Mucosa of rectum (tissue), 2 donors: Measurements from ENCODE around the gene MYO10.
"Not testable (repeated sequence)": the region's sequence is repeated elsewhere in the genome, so short reads cannot be mapped to it uniquely, and the experiment has no call there.

Experiments
- H3K27ac ChIP-seq, 2 donors: one replicate each; pipeline ENCODE4 v1.7.0; 2013; ENCODE audit warnings: inconsistent platforms in 2 of 2, low read depth in 2 of 2, low read length in 2 of 2
- H3K27me3 ChIP-seq, 2 donors: one replicate each; pipeline ENCODE4 v1.7.0; 2013; ENCODE audit warnings: low read length in 2 of 2; ENCODE audit not compliant: control insufficient read depth in 2 of 2, insufficient read depth in 2 of 2
- H3K36me3 ChIP-seq, 2 donors: one replicate each; pipeline ENCODE4 v1.7.0; 2013; ENCODE audit warnings: low read length in 2 of 2; ENCODE audit not compliant: control insufficient read depth in 2 of 2, insufficient read depth in 2 of 2
- H3K4me1 ChIP-seq, 2 donors: one replicate each; pipeline ENCODE4 v1.7.0; 2013; ENCODE audit warnings: low read length in 2 of 2, mild to moderate bottlenecking in 1 of 2; ENCODE audit not compliant: control insufficient read depth in 2 of 2, insufficient read depth in 2 of 2
- H3K4me3 ChIP-seq, 2 donors: one replicate each; pipeline ENCODE4 v1.7.0; 2013; ENCODE audit warnings: low read length in 2 of 2
- H3K9ac ChIP-seq, 2 donors: one replicate each; pipeline ENCODE4 v1.7.0; 2013; ENCODE audit warnings: low read length in 2 of 2, low read depth in 1 of 2, mild to moderate bottlenecking in 1 of 2
- H3K9me3 ChIP-seq, 2 donors: one replicate each; pipeline ENCODE4 v1.7.0; 2013; ENCODE audit warnings: low read length in 2 of 2; ENCODE audit not compliant: control insufficient read depth in 2 of 2
- donor health status: healthy.
- donor health status: Normal muscosa, but diverticular disease.

MYO10 gene

DNA sequence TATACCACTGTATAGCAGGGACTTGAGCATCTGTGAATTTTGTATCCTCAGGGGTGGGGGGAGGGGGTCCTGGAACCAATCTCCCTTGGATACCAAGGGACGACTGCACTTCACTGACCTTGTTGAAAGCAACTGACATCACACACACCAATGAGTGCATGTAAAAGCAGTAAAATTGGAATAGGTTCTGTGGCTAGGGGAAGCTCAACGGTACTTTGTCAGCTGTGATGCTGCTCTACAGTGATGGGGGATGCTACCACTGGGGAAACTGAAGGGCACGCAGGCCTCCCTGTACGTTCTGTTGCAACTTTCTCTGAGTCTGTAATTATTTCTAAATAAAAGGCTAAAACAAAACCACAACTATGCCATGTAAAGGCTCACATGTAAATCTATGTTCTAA is 272.2 kb downstream of the MYO10 start:
- Histone ChIP-seq H3K36me3 (peaks cover 20 to 26% of the 10 kb centered on the region in 2 donors), H3K9ac (no peak overlapping the region), H3K27ac (no peak overlapping the region), H3K4me1 (peaks cover 8 to 11% of the 10 kb centered on the region in 2 donors), H3K4me3 (no peak overlapping the region), H3K9me3 (no peaks in the 10 kb centered on the region), H3K27me3 (no peaks in the 10 kb centered on the region)

- Histone ChIP-seq H3K36me3 (peaks cover 3 to 9% of the 10 kb centered on the region in 2 donors), H3K9ac (no peak overlapping the region), H3K4me1 (peaks cover 8 to 10% of the 10 kb centered on the region in 2 donors), H3K27me3 (no peaks in the 10 kb centered on the region), H3K4me3 (no peak overlapping the region), H3K9me3 (no peaks in the 10 kb centered on the region), H3K27ac (no peak overlapping the region)
These were observed 274.4 kb downstream of the MYO10 start for GRCh38 chr5:16661713-16662112.

DNA sequence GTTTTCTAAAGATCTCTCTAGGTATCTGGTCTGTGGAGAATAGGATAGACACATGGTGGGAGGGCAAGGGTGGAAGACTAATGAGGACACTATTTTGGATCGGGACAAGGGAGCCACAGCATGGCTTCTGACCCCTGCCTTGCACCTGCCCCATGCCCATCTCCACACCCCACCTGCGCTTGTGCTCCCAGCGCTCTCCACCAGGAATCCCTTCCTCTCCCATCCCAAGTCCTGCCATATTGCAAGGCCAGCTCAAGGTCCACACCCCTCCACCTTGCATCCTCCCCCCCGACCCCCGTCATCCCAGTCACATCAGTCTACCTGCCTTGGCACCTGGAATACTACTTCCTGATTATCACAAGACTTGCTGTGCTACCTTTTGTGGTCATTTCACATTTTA is 275.1 kb downstream of the MYO10 start:
- Histone ChIP-seq H3K4me3 (no peak overlapping the region), H3K36me3 (peaks cover 2 to 6% of the 10 kb centered on the region in 2 donors), H3K27me3 (no peaks in the 10 kb centered on the region), H3K27ac (no peak overlapping the region), H3K4me1 (peaks cover 1 to 3% of the 10 kb centered on the region in 2 donors), H3K9me3 (no peaks in the 10 kb centered on the region), H3K9ac (no peak overlapping the region)

GRCh38 chr5:16659536-16659935 is 276.6 kb downstream of the MYO10 start:
- no peak overlapping the region for H3K4me3 ChIP-seq
- H3K27ac ChIP-seq, result no peak overlapping the region
- no peak overlapping the region for H3K9ac ChIP-seq
- peaks cover 0 to 3% of the 10 kb centered on the region in 2 donors for H3K36me3 ChIP-seq
- no peaks in the 10 kb centered on the region for H3K9me3 ChIP-seq
- H3K27me3 ChIP-seq, result no peaks in the 10 kb centered on the region
- no peaks in the 10 kb centered on the region for H3K4me1 ChIP-seq

GRCh38 chr5:16656561-16657191 is 279.4 kb downstream of the MYO10 start:
- H3K36me3 ChIP-seq, result no peaks in the 10 kb centered on the region
- no peaks in the 10 kb centered on the region for H3K4me1 ChIP-seq
- H3K27me3 ChIP-seq, result no peaks in the 10 kb centered on the region
- no peak overlapping the region for H3K27ac ChIP-seq
- no peak overlapping the region for H3K4me3 ChIP-seq
- H3K9me3 ChIP-seq, result no peaks in the 10 kb centered on the region
- H3K9ac ChIP-seq, result no peak overlapping the region

DNA sequence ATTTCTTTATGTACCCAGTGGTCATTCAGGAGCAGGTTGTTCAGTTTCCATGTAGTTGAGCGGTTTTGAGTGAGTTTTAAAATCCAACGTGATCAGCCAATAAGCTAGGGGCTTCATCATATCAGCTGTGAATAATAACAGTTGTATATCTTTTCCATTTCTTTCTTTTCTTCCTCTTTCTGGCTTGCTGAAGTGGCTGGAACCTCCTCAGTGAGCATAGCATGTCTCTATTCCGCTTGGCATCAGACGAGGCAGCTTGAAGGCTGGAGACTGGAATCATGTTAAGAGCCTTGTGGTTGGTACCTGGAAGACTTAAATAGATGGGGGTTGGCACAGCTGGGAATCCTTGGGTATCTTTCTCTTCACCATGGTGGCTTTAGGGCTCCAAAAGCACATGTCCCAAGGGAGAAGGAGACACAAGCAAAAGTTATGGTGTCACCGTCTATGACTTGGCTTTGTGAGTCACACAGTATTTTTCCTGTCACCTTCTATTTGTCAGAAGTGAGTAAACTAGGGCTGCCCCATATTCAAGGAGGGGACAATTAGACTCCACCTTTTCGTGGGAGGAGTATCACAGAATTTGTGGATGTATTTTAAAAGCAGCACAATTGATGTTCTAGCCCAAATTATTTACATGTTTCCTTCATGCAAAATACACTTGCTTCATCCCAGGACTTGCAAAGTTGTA is 281.3 kb downstream of the MYO10 start:
- no peak overlapping the region for H3K4me3 ChIP-seq
- no peak overlapping the region for H3K9ac ChIP-seq
- H3K36me3 ChIP-seq, result no peaks in the 10 kb centered on the region
- H3K4me1 ChIP-seq, result no peaks in the 10 kb centered on the region
- no peak overlapping the region for H3K27ac ChIP-seq
- H3K9me3 ChIP-seq, result no peaks in the 10 kb centered on the region
- no peaks in the 10 kb centered on the region for H3K27me3 ChIP-seq

DNA sequence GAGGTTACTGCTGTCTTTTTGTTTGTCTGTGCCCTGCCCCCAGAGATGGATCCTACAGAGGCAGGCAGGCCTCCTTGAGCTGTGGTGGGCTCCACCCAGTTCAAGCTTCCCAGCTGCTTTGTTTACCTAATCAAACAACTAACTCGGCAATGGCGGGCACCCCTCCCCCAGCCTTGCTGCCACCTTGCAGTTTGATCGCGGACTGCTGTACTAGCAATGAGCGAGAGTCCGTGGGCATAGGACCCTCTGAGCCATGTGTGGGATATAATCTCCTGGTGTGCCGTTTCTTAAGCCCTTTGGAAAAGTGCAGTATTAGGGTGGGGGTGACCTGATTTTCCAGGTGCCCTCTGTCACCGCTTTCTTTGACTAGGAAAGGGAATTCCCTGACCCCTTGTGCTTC is 287.3 kb downstream of the MYO10 start:
- H3K9me3 ChIP-seq, H3K36me3 ChIP-seq, H3K4me1 ChIP-seq, H3K27ac ChIP-seq, H3K9ac ChIP-seq, H3K27me3 ChIP-seq, H3K4me3 ChIP-seq: not testable (repeated sequence)

DNA sequence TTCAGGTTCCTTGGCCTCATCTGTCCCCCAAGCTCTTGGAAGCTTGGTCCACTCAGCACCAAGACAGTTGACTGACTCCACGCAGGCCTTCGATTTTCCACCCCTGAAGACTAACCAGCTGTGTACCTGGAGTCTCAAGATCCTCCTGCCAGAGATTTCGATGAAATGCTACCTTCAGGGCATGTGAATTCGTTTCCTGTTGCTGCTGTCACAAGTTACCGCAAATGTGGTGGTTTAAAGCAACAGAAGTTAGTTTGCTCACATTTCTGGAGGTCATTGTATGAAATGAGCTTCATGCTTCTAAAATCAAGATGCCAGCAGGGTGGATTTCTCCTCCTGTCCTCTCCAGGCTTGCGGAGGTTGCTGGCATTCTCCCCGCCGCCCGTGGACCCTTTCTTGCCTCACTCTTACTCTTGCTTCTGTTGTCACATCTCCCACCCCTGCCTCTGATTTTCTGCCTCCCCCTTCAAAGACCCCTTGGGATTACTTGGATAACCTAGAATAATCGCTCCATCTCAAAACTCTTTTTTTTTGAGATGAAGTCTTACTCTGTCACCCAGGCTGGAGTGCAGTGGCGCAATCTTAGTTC is 291.7 kb downstream of the MYO10 start:
- H3K27me3 ChIP-seq, result no peaks in the 10 kb centered on the region
- H3K9me3 ChIP-seq, result no peaks in the 10 kb centered on the region
- H3K27ac ChIP-seq, result no peak overlapping the region
- H3K9ac ChIP-seq, result no peak overlapping the region
- no peaks in the 10 kb centered on the region for H3K36me3 ChIP-seq
- no peaks in the 10 kb centered on the region for H3K4me1 ChIP-seq
- H3K4me3 ChIP-seq, result no peak overlapping the region

DNA sequence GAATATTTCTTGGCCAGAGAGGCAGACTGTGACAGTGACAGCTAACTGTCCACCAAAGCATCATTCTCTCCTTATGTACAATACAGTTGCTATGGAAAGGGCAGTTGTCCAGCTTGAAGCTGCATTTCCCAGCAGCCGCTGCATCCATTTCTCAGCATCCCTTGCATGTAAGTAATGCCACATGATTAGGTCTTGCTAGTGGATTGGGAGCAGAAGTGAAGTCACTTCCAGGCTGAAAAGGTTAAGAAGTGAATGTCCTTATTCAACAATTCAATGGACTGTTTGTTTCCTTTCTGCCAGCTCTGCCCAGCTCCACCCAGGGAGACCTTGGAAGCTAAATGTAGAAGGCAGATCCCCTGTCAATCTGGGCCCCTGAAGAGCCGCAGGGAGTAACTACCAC is 293.2 kb downstream of the MYO10 start:
- no peak overlapping the region for H3K4me3 ChIP-seq
- H3K9ac ChIP-seq, result no peak overlapping the region
- no peaks in the 10 kb centered on the region for H3K4me1 ChIP-seq
- H3K36me3 ChIP-seq, result no peaks in the 10 kb centered on the region
- no peaks in the 10 kb centered on the region for H3K27me3 ChIP-seq
- no peak overlapping the region for H3K27ac ChIP-seq
- H3K9me3 ChIP-seq, result no peaks in the 10 kb centered on the region

- Histone ChIP-seq H3K4me1 (no peaks in the 10 kb centered on the region), H3K9ac (no peak overlapping the region), H3K9me3 (no peaks in the 10 kb centered on the region), H3K27me3 (no peaks in the 10 kb centered on the region), H3K36me3 (no peaks in the 10 kb centered on the region), H3K4me3 (no peak overlapping the region), H3K27ac (no peak overlapping the region)
These were observed 296.9 kb downstream of the MYO10 start for GRCh38 chr5:16639206-16639605.
